GM10266 (cell line): ENCODE measurements around the gene USP12.
"Not testable (repeated sequence)": the region's sequence is repeated elsewhere in the genome, so short reads cannot be mapped to it uniquely, and the experiment has no call there.

Experiments used
- DNase-seq: peaks from one replicate; pipeline ENCODE4 v3.0.0; 2012; ENCODE audit errors: extremely low spot score
- CTCF ChIP-seq: IDR thresholded peaks from 2 replicates; pipeline ENCODE4 v1.5.1; 2012; ENCODE audit warnings: mild to moderate bottlenecking, low read depth; ENCODE audit not compliant: control insufficient read depth, insufficient read depth; ENCODE audit errors: missing control alignments

Gene USP12

DNA sequence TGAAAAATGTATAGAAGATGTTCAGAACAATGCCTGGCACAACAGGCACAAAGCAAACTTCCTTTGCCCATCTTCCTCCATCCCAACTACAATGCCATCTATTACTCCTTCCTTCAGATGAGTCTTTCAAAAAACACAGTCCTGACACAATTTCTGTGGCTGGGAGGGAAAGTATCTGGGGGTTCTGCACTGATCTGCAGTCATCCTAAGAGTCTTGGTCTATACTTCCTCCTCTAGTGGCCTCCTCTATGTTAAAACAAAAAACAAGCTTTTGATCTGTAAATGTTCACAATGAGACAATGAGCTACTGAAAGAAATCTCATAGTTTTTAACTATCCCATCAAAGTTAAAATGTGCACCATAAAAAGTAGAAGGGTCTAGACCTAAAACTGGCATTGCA, 44.8 kb downstream of the USP12 start:
- no peak for TF ChIP-seq CTCF
- no peak for DNase-seq

DNA sequence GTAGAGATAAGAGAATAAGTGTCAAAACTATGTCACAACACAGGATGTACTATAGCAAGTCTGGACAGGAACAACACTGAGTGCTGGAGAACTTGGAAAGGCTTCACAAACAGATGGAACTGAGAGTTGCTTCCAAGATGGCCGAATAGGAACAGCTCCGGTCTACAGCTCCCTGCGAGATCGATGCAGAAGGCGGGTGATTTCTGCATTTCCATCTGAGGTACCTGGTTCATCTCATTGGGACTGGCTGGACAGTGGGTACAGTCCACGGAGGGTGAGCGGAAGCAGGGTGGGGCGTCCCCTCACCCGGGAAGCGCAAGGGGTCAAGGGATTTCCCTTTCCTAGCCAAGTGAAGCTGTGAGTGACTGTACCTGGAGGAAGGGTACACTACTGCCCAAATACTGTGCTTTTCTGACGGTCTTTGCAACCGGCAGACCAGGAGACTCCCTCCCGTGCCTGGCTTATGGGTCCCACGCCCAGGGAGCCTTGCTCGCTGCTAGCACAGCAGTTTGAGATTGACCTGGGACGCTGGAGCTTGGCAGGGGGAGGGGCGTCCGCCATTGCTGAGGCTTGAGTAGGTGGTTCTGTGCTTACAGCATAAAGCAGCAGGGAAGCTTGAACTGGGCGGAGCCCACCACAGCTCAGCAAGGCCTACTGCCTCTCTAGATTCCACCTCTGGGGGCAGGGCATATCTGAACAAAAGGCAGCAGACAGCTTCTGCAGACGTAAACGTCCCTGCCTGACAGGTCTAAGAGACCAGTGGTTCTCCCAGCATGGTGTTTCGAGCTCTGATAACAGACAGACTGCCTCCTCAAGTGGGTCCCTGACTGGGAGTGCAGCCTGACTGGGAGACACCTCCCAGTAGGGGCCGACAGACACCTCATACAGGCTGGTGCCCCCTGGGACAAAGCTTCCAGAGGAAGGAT, 46.0 kb downstream of the USP12 start:
- no peak for TF ChIP-seq CTCF
- no peak for DNase-seq

DNA sequence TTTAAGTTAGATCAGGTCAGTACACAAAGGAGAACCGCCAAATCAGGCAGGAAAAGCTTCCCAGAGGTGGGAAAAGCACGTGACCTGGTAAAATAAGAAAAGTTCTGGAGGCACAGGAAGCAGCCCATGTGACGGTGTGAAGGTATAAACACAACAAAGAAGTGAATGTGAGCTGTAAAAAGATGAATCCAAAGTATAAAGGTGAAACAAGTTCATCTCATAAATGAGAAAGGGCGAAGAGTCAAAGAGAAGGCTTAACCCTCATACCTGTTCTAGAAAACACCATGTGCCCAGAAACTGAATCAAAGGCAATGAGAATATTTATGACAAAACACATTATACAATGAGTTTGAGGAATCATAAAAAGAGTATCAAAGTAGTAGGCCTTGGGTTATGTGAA, 47.0 kb downstream of the USP12 start:
- DNase-seq = no peak
- TF ChIP-seq CTCF = no peak

DNA sequence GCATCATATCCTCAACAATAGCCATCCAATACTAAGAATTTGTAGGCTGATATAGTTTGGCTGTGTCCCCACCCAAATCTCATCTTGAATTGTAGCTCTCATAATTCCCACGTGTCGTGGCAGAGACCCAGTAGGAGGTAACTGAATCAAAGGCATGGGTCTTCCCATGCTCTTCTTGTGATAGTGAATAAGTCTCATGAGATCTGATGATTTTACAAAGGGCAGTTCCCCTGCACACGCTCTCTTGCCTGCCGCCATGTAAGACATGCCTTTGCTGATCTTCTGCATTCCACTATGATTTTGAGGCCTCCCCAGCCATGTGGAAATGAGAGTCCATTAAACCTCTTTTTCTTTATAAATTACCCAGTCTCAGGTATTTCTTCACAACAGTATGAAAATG, 48.2 kb downstream of the USP12 start:
- DNase-seq = not testable (repeated sequence)

DNA sequence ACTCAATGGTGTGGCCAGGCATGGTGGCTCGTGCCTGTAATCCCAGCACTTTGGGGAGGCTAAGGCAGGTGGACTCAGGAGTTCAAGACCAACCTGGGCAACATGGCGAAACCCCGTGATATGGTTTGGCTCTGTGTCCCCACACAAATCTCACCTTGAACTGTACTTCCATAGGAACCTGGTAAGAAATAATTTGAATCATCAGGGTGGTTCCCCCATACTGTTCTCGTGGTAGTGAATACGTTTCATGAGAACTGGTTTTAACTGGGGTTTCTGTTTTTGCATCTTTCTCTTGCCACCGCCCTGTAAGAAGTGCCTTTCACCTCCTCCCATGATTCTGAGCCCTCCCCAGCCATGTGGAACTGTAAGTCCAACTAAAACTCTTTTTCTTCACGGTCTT, 49.6 kb downstream of the USP12 start:
- DNase-seq = no peak

GRCh38 chr13:27120811-27121210, 50.8 kb downstream of the USP12 start:
- no peak for TF ChIP-seq CTCF
- no peak for DNase-seq

More for the DNA sequence above, 49.6 kb downstream of the USP12 start:
- TF ChIP-seq CTCF = no peak

- no peak for TF ChIP-seq CTCF
- no peak for DNase-seq
These were observed 51.6 kb downstream of the USP12 start for GRCh38 chr13:27120011-27120410.
